Caco-2 (cell line): ENCODE data around the gene KLK15. TPM values are rescaled to one million over a fixed set of nuclear protein-coding genes. Genes with fewer than 3 reads are reported as not detected.

Experiments used
- BruUV-seq: library from RNA; stranded (reverse); fragments of 400-500 nt; replicated peaks from 2 replicates; lab custom pipeline; 2021; lab: Mats Ljungman, UMichigan
- CTCF ChIA-PET: fragments of 300-600 bp; sonication (Branson Sonifier 250); formaldehyde crosslinking; loops from one replicate; lab custom pipeline; 2022; ENCODE audit warnings: antibody characterized with exemption; lab: Charles Lee
- POLR2A ChIA-PET: fragments of 300-600 bp; sonication (Branson Sonifier 250); formaldehyde crosslinking; loops from one replicate; lab custom pipeline; 2022; ENCODE audit warnings: antibody characterized with exemption; lab: Charles Lee
- DNase-seq, 2 experiments: peaks; one replicate each; pipeline versions ENCODE4 v3.0.0 to v3.0.0-alpha.2; 2020 to 2022
- H3K27me3 ChIP-seq: replicated peaks from 2 replicates; pipeline ENCODE4 v1.6.0; 2011; ENCODE audit warnings: low read length; ENCODE audit not compliant: control insufficient read depth, insufficient read depth
- H3K36me3 ChIP-seq: 2 replicates; pipeline ENCODE4 v1.5.1; 2011; ENCODE audit warnings: low read length; ENCODE audit not compliant: control insufficient read depth, insufficient read depth
- H3K4me1 ChIP-seq: fragments of 250-450 bp; sonication (Bioruptor Pico); 2 replicates; pipeline ENCODE4 v1.5.1; 2020; ENCODE audit warnings: mild to moderate bottlenecking
- H3K4me3 ChIP-seq: 2 replicates; pipeline ENCODE4 v1.5.1; 2011; ENCODE audit warnings: low read depth, mild to moderate bottlenecking, control low read depth, low read length
- H3K9me3 ChIP-seq: fragments of 250-450 bp; sonication (Bioruptor Pico); 2 replicates; pipeline ENCODE4 v1.5.1; 2020; ENCODE audit warnings: mild to moderate bottlenecking, moderate library complexity
- H3K27ac Mint-ChIP-seq: one replicate; pipeline ENCODE4 v1.8.0; 2022; ENCODE audit warnings: mixed read lengths; ENCODE audit not compliant: unreplicated experiment
- H3K27me3 Mint-ChIP-seq: one replicate; pipeline ENCODE4 v1.8.0; 2022; ENCODE audit warnings: mixed read lengths; ENCODE audit not compliant: insufficient read depth, unreplicated experiment
- H3K36me3 Mint-ChIP-seq: one replicate; pipeline ENCODE4 v1.8.0; 2022; ENCODE audit warnings: mild to moderate bottlenecking, mixed read lengths; ENCODE audit not compliant: insufficient read depth, unreplicated experiment
- H3K4me1 Mint-ChIP-seq: one replicate; pipeline ENCODE4 v1.8.0; 2022; ENCODE audit warnings: low read depth, mixed read lengths; ENCODE audit not compliant: unreplicated experiment
- H3K4me3 Mint-ChIP-seq: one replicate; pipeline ENCODE4 v1.8.0; 2022; ENCODE audit warnings: mild to moderate bottlenecking, moderate library complexity, mixed read lengths; ENCODE audit not compliant: unreplicated experiment
- H3K9me3 Mint-ChIP-seq: one replicate; pipeline ENCODE4 v1.8.0; 2022; ENCODE audit warnings: mixed read lengths; ENCODE audit not compliant: unreplicated experiment
- intact Hi-C: fragments of 100-400 bp; cut with micrococcal nuclease; formaldehyde crosslinking; loops from one replicate; pipeline ENCODE4 v1.10.0; 2022; ENCODE audit not compliant: unreplicated experiment
- total RNA-seq: library from RNA; stranded (reverse); gene quantifications from 2 replicates; pipeline ENCODE4 v1.2.3, GENCODE V29; 2022
- TF ChIP-seq, protein P1 (sequence below), 2 experiments: fragments of 200-600 bp in 1 of 2; IDR thresholded peaks; 1 replicate in 1 of 2; 2 replicates in 1 of 2; pipeline versions ENCODE4 v1.5.1 to v1.8.0; 2011 to 2022; ENCODE audit warnings: antibody characterized with exemption in 1 of 2, control low read depth in 1 of 2, inconsistent platforms in 1 of 2, low read depth in 1 of 2, low read length in 1 of 2, mild to moderate bottlenecking in 1 of 2, moderate library complexity in 1 of 2; ENCODE audit not compliant: insufficient read depth in 1 of 2, severe bottlenecking in 1 of 2, unreplicated experiment in 1 of 2

KLK15 gene
- total RNA-seq, 1 experiment from 2014 or later: not detected

DNA sequence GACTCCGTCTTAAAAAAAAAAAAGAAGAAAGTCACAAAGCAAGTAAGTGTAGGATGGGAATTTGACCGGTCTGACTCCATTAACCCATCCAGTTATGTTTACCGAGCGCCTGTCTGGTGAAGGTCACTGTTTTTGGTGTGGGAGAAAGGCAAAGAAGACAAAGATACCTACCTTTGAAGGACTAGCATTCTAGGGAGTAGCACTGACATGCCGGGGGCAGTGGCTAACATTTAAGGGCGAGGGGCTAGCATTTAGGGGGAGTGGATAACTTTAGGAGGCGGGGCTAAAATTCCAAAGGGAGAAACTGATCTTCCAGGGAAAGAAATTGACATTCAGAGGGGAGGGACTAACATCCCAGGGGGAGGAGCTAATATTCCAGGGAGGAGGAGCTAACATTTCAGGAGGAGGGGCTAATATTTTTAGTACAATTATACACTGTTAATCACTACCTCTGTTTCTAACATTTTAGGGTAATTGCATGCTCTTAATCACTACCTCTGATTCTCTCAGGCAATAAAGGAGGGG, 54.4 kb downstream of the KLK15 start:
- POLR2A ChIA-PET: no interaction called here
- TF ChIP-seq, protein P1, sequence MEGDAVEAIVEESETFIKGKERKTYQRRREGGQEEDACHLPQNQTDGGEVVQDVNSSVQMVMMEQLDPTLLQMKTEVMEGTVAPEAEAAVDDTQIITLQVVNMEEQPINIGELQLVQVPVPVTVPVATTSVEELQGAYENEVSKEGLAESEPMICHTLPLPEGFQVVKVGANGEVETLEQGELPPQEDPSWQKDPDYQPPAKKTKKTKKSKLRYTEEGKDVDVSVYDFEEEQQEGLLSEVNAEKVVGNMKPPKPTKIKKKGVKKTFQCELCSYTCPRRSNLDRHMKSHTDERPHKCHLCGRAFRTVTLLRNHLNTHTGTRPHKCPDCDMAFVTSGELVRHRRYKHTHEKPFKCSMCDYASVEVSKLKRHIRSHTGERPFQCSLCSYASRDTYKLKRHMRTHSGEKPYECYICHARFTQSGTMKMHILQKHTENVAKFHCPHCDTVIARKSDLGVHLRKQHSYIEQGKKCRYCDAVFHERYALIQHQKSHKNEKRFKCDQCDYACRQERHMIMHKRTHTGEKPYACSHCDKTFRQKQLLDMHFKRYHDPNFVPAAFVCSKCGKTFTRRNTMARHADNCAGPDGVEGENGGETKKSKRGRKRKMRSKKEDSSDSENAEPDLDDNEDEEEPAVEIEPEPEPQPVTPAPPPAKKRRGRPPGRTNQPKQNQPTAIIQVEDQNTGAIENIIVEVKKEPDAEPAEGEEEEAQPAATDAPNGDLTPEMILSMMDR (IDR thresholded peaks at IDR 0.05; ENCODE audit: insufficient read depth in 1 of 2, low read depth in 1 of 2, low read length in 1 of 2, severe bottlenecking in 1 of 2, unreplicated experiment in 1 of 2): no peak
- Mint-ChIP-seq H3K27ac (no peak overlapping the region), H3K27me3 (peaks cover 27% of the 10 kb centered on the region), H3K4me3 (no peak overlapping the region), H3K36me3 (peaks cover 15% of the 10 kb centered on the region), H3K9me3 (no peaks in the 10 kb centered on the region), H3K4me1 (no peaks in the 10 kb centered on the region)
- intact Hi-C loops: loop anchor here (1.0 kb wide), 1 partner anchor 74 kb away; no protein-coding TSS in a partner anchor
- Histone ChIP-seq H3K27me3 (no peaks in the 10 kb centered on the region), H3K9me3 (0 out of 2 replicates have a peak, but pooled peaks cover 4% of the 10 kb centered on the region), H3K4me1 (peaks cover 7% of the 10 kb centered on the region; the same call in 1 of the 2 replicates), H3K36me3 (no peaks in the 10 kb centered on the region), H3K4me3 (no peak overlapping the region)
- DNase-seq: no peak
- CTCF ChIA-PET: interaction anchor here (0.6 to 0.9 kb wide), 2 partner anchors 213 to 222 kb away, joined by 3 to 4 read pairs; no protein-coding TSS in a partner anchor
- no TSS peak for BruUV-seq

DNA sequence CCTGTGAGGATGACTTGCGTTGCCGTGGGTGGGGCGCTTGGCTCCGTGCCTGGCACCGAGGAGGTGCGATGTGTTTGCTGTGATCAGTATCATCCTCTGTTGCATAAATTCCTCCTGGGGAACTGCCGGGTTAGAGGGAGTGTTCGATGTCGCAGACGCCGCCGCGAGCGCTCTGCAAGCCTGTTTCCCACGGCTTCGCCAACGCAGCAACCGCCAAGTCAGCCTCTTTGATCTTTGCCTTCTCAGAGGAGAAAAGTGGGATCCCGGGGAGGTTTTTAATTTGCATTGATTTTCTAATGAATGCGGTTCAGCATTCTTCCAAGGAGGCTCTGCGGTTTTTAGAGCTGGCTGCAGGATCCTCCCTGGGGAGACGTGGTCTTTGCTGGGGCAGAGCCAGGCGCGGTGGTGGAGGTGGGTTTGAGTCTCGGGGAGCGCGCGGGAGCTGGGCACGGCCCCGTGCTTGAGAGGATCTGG, 55.5 kb downstream of the KLK15 start:
- CTCF ChIA-PET: no interaction called here
- Histone ChIP-seq H3K27me3 (no peaks in the 10 kb centered on the region), H3K4me1 (peaks cover 7% of the 10 kb centered on the region; the same call in 1 of the 2 replicates), H3K4me3 (no peak overlapping the region), H3K9me3 (0 out of 2 replicates have a peak, but pooled peaks cover 4% of the 10 kb centered on the region), H3K36me3 (no peaks in the 10 kb centered on the region)
- BruUV-seq: no TSS peak
- Mint-ChIP-seq H3K4me3 (no peak overlapping the region), H3K27me3 (peaks cover 30% of the 10 kb centered on the region), H3K4me1 (no peaks in the 10 kb centered on the region), H3K36me3 (peaks cover 6% of the 10 kb centered on the region), H3K9me3 (no peaks in the 10 kb centered on the region), H3K27ac (no peak overlapping the region)
- DNase-seq: no peak
- POLR2A ChIA-PET: no interaction called here
- TF ChIP-seq, protein P1 (IDR thresholded peaks at IDR 0.05; ENCODE audit: insufficient read depth in 1 of 2, low read depth in 1 of 2, low read length in 1 of 2, severe bottlenecking in 1 of 2, unreplicated experiment in 1 of 2): no peak
- intact Hi-C loops: loop anchor here (1.0 kb wide), 1 partner anchor 73 kb away; no protein-coding TSS in a partner anchor

DNA sequence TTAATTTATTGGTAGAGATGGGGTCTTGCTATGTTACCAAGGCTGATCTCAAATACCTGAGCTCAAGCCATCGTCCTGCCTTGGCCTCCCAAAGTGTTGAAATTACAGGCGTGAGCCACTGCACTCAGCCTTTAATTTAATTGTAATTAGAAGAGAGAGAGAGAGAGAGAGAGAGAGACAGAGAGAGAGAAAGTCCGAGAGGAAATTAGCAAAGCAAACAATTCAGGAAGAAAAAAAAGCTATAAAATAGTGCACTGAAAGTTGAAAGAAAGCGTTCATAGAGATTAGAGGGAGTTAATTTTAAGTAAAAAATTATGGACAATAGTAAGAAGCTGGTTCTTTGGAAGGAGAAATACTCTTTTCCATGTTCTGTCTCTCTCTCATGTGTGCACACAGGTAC, 56.1 kb downstream of the KLK15 start:
- POLR2A ChIA-PET: no interaction called here
- CTCF ChIA-PET: no interaction called here
- no TSS peak for BruUV-seq

More for the DNA sequence above, 56.1 kb downstream of the KLK15 start:
- TF ChIP-seq, protein P1 (IDR thresholded peaks at IDR 0.05; ENCODE audit: insufficient read depth in 1 of 2, low read depth in 1 of 2, low read length in 1 of 2, severe bottlenecking in 1 of 2, unreplicated experiment in 1 of 2): no peak
- Histone ChIP-seq H3K36me3 (no peaks in the 10 kb centered on the region), H3K27me3 (no peaks in the 10 kb centered on the region), H3K9me3 (0 out of 2 replicates have a peak, but pooled peaks cover 4% of the 10 kb centered on the region), H3K4me1 (peaks cover 7% of the 10 kb centered on the region; the same call in 1 of the 2 replicates), H3K4me3 (no peak overlapping the region)
- Mint-ChIP-seq H3K4me1 (no peaks in the 10 kb centered on the region), H3K27me3 (peaks cover 26% of the 10 kb centered on the region), H3K36me3 (peaks cover 6% of the 10 kb centered on the region), H3K9me3 (no peaks in the 10 kb centered on the region), H3K4me3 (no peak overlapping the region), H3K27ac (no peak overlapping the region)
- no peak for DNase-seq
- intact Hi-C loops: no loop called here
